Psoas muscle (tissue), 8 donors: Measurements from ENCODE around the gene TUBB4B. TPM values are rescaled to one million over a fixed set of nuclear protein-coding genes. Genes with fewer than 3 reads are reported as not detected.

Experiments used
- ATAC-seq, 4 donors: fragments of 200-7000 bp; cut with Tn5 transposase; one replicate each; pipeline ENCODE4 v1.9.1; 2020; ENCODE audit warnings: moderate library complexity in 3 of 4, mild to moderate bottlenecking in 2 of 4
- DNase-seq, 2 donors: peaks; one replicate each; pipeline ENCODE4 v3.0.0-alpha.2; 2020
- H3K27ac ChIP-seq: fragments of 200-600 bp; one replicate; pipeline ENCODE4 v1.8.0; 2022
- H3K27me3 ChIP-seq, 3 donors: fragments of 200-600 bp in 1 of 3; one replicate each; pipeline versions ENCODE4 v1.6.1 to v1.8.0; 2013 to 2022; ENCODE audit warnings: low read length in 2 of 3, mild to moderate bottlenecking in 2 of 3, moderate library complexity in 1 of 3; ENCODE audit not compliant: insufficient read depth in 3 of 3
- H3K36me3 ChIP-seq, 2 donors: fragments of 200-600 bp in 1 of 2; one replicate each; pipeline versions ENCODE4 v1.6.1 to v1.8.0; 2013 to 2022; ENCODE audit warnings: low read depth in 1 of 2, mild to moderate bottlenecking in 1 of 2, moderate library complexity in 1 of 2; ENCODE audit not compliant: insufficient read depth in 1 of 2
- H3K4me1 ChIP-seq: fragments of 200-600 bp; one replicate; pipeline ENCODE4 v1.8.0; 2022
- H3K4me3 ChIP-seq: fragments of 200-600 bp; one replicate; pipeline ENCODE4 v1.8.0; 2022; ENCODE audit warnings: mild to moderate bottlenecking
- H3K9me3 ChIP-seq: fragments of 200-600 bp; one replicate; pipeline ENCODE4 v1.8.0; 2022
- WGBS, 3 donors: extraction: QIAGEN DNeasy Blood & Tissue Kit; methylation state at CpG; one replicate each; pipeline versions ENCODE4 v1.1.6 to v1.1.7; 2013; 5-methylcytosine and 5-hydroxymethylcytosine counted together
- intact Hi-C, 2 donors: fragments of 100-400 bp; cut with DNase I; formaldehyde crosslinking; loops; one replicate each; pipeline versions ENCODE4 v1.11.0 to v1.14.2; 2022
- polyA plus RNA-seq, 3 donors: library from polyadenylated mRNA; stranded (reverse); fragments of 200-250 nt; gene quantifications; one replicate each; pipeline ENCODE4 v1.2.3, GENCODE V29; 2013
- total RNA-seq, 4 donors: library from RNA; stranded (reverse); fragmentation: NEBNext Ultra II Directional in 2 of 4; extraction: Animal tissue kit (Norgen Biotek cat#: 25700) in 2 of 4; gene quantifications; one replicate each; pipeline versions ENCODE4 v1.2.1 to v1.2.4, GENCODE V29; 2021 to 2023
- TF ChIP-seq, protein P1 (sequence below): fragments of 200-600 bp; IDR thresholded peaks from one replicate; pipeline ENCODE4 v1.8.0; 2022; ENCODE audit warnings: antibody characterized with exemption
- donor health status: healthy with polysubstance abuse.
- donor health status: DM: no; HTN: no; CAD: no; lungs with moderate emphysema.
- donor health status: Bipolar disorder and iron deficiency.
- donor health status: healthy.
- donor health status: DM: yes; HTN: yes; CAD: no.
- donor health status: DM: no; HTN: no; CAD: no.
- donor health status: DM: no; HTN: no; CAD: no.
- donor health status: DM: yes; HTN: yes; CAD: no.

The TUBB4B gene
- total and polyA plus RNA-seq, 7 donors, result 111 to 838 (median 273) TPM

DNA sequence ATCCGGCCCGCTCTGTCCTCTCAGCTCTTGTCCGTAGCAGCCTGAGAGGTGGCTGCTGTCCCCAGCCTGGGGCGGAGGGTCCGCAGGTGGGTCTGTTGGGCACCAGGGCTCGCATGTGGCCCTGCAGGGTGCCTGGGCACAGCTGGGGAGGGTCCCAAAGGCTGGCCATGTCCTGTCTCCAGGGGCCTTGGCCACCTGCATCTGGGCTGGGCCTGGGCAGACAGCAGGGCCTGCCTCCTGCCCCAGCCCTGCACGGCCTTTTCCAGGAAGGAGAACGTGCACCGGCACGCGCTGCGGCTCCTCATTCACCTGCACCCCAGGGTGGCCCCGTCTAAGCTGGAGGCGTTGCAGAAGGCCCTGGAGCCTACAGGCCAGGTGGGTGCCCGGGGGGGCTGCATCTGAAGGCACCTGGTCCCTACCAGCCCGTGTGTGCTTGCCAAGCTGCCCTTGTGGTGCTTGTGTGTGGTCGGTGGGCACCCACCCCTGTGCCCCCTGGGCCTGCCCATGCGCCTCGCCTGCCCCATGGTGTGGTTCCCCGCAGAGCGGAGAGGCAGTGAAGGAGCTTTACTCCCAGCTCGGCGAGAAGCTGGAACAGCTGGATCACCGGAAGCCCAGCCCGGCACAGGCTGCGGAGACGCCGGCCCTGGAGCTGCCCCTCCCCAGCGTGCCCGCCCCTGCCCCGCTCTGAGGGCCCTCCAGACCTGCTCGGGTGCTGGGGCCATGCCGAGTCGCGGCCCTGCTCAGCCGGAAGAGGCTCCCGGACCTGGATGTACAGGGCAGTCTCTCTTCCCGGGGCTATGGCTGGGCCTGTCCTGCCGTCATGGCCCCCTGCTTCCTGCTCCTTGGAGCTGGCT lies 31.4 kb downstream of the TUBB4B start:
- H3K4me1 ChIP-seq, result peaks cover 38% of the 10 kb centered on the region
- intact Hi-C loops, result no loop called here
- WGBS, 3 donors, result 89 to 93% (median 91%) methylated on average over 37 to 39 of the region's 39 CpGs
- no peak overlapping the region for H3K4me3 ChIP-seq
- H3K27ac ChIP-seq, result no peak overlapping the region
- no peak for ATAC-seq
- DNase-seq, result peak; percentile 11 to 51
- TF ChIP-seq, protein P1, sequence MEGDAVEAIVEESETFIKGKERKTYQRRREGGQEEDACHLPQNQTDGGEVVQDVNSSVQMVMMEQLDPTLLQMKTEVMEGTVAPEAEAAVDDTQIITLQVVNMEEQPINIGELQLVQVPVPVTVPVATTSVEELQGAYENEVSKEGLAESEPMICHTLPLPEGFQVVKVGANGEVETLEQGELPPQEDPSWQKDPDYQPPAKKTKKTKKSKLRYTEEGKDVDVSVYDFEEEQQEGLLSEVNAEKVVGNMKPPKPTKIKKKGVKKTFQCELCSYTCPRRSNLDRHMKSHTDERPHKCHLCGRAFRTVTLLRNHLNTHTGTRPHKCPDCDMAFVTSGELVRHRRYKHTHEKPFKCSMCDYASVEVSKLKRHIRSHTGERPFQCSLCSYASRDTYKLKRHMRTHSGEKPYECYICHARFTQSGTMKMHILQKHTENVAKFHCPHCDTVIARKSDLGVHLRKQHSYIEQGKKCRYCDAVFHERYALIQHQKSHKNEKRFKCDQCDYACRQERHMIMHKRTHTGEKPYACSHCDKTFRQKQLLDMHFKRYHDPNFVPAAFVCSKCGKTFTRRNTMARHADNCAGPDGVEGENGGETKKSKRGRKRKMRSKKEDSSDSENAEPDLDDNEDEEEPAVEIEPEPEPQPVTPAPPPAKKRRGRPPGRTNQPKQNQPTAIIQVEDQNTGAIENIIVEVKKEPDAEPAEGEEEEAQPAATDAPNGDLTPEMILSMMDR, result no peak
- H3K27me3 ChIP-seq, result peaks cover 0 to 10% (median 4%) of the 10 kb centered on the region in 3 donors
- no peaks in the 10 kb centered on the region for H3K9me3 ChIP-seq
- H3K36me3 ChIP-seq, result peaks cover 2 to 40% of the 10 kb centered on the region in 2 donors

GRCh38 chr9:137273095-137273490 lies 32.0 kb downstream of the TUBB4B start:
- Histone ChIP-seq H3K27me3 (peaks cover 0 to 10% (median 5%) of the 10 kb centered on the region in 3 donors), H3K4me3 (no peak overlapping the region), H3K9me3 (no peaks in the 10 kb centered on the region), H3K27ac (no peak overlapping the region), H3K4me1 (peaks cover 33% of the 10 kb centered on the region), H3K36me3 (peaks cover 2 to 35% of the 10 kb centered on the region in 2 donors)
- 76 to 91% (median 86%) methylated on average over 13 of the region's 13 CpGs for WGBS, 3 donors
- TF ChIP-seq, protein P1, result no peak
- ATAC-seq (no peak), DNase-seq (no peak)
- intact Hi-C loops, result no loop called here

DNA sequence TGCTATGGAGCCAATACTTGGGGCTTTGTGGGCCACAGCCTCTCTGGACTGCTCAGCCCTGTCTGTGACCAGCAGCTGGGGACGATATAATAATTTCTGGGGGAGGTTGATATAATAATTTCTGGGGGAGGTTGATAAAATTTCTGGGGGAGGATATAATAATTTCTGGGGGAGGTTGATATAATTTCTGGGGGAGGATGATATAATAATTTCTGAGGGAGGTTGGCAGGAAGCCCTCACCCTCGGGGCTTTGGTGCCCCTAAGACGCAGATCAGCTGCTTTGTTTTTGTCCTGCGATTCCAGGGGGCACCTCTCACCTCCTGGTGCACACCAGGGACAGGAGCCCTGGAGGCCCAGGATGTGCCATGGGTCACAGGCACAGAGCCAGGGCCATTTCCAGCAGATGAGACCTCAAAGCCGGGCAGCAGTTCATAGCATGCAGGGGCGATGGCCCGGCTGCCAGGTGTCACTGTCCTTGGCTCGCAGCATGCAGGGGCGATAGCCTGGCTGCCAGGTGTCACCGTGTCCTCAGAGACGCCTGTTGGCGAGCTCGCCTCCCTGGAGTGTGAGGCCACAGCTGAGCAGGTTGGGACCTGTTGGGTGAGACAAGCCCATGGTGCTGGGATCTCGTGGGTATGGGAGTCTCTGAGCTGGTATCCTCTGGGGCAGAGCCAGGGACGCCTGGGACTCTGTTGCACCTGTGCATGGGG lies 32.7 kb downstream of the TUBB4B start:
- Histone ChIP-seq H3K4me1 (peaks cover 31% of the 10 kb centered on the region), H3K4me3 (no peak overlapping the region), H3K36me3 (peaks cover 2 to 35% of the 10 kb centered on the region in 2 donors), H3K27me3 (peaks cover 0 to 15% (median 9%) of the 10 kb centered on the region in 3 donors), H3K9me3 (no peaks in the 10 kb centered on the region), H3K27ac (no peak overlapping the region)
- TF ChIP-seq, protein P1, result no peak
- peak in 1 of 2 donors; percentile 11 for DNase-seq
- WGBS, 3 donors, result 51 to 63% (median 61%) methylated on average over 15 of the region's 15 CpGs
- no peak for ATAC-seq
- intact Hi-C loops, result no loop called here

GRCh38 chr9:137275203-137275587 lies 34.1 kb downstream of the TUBB4B start:
- Histone ChIP-seq H3K36me3 (peaks cover 2 to 28% of the 10 kb centered on the region in 2 donors), H3K4me3 (no peak overlapping the region), H3K27me3 (peaks cover 0 to 29% (median 13%) of the 10 kb centered on the region in 3 donors), H3K4me1 (peaks cover 19% of the 10 kb centered on the region), H3K27ac (no peak overlapping the region), H3K9me3 (no peaks in the 10 kb centered on the region)
- WGBS, 3 donors, result 78 to 90% (median 82%) methylated on average over 10 of the region's 10 CpGs
- TF ChIP-seq, protein P1, result no peak
- ATAC-seq (no peak), DNase-seq (no peak)
- intact Hi-C loops, result no loop called here
